Activated CD8-positive, alpha-beta memory T cell treated with anti-CD3 and anti-CD28 coated beads, Interleukin-2, amount 50 U/mL, for 1 hour (primary cell): ENCODE measurements around the gene CFHR4.
"Not testable (repeated sequence)": the region's sequence is repeated elsewhere in the genome, so short reads cannot be mapped to it uniquely, and the experiment has no call there.

Source experiments
- DNase-seq: peaks from one replicate; pipeline ENCODE4 v3.0.0-alpha.2; 2020; ENCODE audit errors: extremely low read depth

CFHR4 gene

GRCh38 chr1:196941474-196941873, 53.6 kb downstream of the CFHR4 start:
- DNase-seq: not testable (repeated sequence)

GRCh38 chr1:196943568-196943967, 55.7 kb downstream of the CFHR4 start, which contains the start of gene CFHR2:
CFHR2 (plus strand) TSS chr1:196943738; CDS start chr1:196943881, 143 bp downstream.
- not testable (repeated sequence) for DNase-seq

- DNase-seq: no peak
Observed at GRCh38 chr1:196951711-196952394, 64.0 kb downstream of the CFHR4 start.

GRCh38 chr1:196954778-196955177, 66.9 kb downstream of the CFHR4 start:
- no peak for DNase-seq

GRCh38 chr1:196955926-196956325, 68.1 kb downstream of the CFHR4 start:
- no peak for DNase-seq

- no peak for DNase-seq
Observed at GRCh38 chr1:196960854-196961253, 73.0 kb downstream of the CFHR4 start.
